ENCODE results near the gene OGFOD3.
"Not testable (repeated sequence)": the region's sequence is repeated elsewhere in the genome, so short reads cannot be mapped to it uniquely, and the experiment has no call there.

Gene OGFOD3

DNA sequence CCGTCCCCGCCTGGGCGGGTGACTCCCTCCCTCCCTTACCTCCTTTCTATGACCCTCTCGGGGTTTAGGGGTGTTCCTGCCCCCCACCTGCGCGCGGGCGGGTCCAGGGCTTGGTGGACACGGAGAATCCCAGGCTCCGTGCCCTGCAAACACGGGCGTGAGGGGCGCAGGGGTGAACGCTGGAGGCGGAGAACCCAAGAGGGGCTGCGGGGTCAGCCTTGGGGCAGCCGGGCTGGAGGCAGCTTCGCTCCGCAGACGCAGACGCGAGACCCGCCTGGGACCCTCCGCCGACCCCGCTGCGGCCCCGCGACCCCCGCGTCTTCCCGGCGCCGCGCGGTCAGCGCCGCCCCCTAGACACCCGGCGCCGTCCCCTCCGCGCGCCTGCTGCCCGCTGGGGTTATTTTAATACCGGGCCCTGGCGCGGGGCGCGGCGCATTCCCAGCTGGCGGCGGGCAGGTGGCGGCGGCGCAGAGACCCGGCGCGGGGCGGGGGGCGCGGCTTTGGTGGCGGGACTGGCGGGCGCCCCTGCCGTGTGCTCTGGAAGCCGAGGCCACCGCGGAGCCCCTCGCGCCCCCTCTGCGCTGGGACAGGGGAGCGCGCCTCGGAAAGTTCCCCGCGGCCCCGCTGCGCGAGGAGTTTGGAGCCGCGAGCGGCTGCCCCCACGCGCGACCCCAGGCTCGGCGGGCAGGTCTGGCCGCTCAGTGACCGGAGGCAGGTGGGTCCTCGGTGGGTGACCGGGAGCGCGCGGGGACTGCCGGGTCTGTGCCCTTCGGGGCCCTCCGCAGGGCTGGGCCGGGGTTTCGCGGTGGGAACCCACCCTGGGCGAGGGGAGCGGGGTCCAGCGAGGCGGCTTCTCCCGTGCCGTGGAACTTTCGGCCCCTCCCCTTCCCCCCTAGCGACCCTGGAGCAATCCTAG is 46.8 kb downstream of the OGFOD3 start, which contains the start of gene UTS2R:
Gene UTS2R, plus strand, starts transcription at position 433 of the 916 bp plus-strand sequence. CDS start 2,560 bp downstream, outside the sequence.
- DNase-seq = no peak

DNA sequence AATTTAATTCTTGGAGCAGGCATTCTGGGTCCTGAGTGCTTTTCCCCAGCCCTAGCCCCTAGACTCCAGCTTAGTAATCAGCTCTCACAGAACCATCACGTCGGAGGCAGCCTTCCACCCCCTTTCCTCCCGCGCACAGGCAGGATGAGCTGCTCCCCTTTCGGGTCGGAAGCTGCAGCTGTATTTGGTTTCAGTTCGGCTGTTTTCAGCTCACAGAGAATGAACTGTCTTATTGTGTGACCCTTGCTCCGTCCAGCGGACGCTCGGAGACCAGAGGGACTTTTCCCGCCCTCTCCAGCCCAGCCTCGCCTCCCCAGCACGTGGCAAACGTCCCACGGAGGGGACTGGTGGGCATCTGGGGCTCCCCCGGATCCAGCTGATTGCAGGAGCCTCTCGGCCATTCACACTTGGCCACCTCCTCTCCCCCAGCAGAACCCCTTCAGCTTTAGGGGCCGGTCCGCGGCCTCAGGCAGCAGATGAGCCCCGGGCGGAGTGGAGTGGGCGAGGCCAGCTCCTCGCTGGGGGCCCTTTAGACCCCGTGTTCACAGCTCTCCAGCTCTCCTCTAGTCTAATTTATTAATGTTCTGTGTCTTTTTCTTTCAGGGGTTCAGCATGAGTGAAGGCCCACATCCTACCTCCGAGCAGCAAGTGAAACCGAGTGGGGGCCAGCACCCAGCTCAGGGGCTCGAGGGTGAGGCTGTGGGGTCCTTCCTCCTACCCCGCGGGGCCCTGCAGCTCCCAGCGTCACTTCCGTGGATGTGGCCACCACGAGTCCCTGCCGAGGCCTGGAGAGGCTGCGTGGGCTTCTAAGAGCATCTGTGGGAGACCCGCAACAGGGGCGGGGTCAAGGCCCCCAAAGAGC is 47.7 kb downstream of the OGFOD3 start:
- DNase-seq = no peak

DNA sequence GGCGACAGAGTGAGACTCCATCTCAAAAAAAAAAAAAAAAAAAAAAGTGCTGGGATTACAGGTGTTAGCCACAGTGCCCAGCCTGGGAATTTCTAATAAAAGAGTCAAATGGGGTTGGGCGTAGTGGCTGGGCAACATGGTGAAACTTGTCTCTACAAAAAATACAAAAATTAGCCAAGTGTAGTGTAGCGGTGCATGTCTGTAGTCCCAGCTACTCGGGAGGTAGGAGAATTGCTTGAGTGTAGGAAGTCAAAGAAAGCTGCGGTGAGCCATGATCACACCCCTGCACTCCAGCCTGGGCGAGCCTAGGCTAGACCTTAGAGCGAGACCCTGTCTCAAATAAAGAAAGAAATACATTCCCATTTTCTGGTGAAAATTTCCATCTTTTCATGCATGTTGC is 49.2 kb downstream of the OGFOD3 start:
- DNase-seq = no peak

DNA sequence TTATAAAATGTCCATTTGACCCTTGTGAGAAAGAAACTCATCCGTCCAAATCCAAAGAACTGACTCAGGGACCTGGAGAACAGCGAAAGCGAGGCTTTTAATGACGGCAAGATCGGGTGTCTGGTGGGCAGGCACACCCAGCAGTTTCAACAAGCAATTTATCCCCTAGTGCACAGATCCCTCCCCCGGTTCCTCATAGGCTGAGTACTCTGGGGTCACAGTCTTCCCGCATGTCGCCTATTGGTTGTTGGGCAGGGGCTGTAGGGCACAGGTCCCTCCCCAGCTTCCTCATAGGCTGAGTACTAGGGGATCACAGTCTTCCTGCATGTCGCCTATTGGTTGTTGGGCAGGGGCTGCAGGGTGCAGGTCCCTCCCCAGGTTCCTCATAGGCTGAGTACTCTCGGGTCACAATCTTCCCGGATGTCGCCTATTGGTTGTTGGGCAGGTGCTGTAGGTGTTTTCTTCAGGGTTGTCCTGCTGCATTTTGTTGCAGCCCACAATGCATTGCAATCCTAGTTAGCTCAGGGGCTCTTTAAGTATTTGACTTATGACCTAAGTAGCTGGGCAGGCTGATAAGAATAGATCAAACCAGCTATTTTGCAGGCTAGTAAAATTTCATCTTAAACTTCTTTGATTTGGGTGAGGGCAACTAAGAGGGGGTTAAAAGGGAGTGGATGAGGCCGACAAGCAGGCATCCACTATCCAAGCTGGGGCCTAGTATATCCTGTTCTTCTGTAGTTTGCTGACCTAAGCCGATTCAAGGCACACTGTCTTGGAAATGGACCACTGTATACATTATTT is 50.5 kb downstream of the OGFOD3 start:
- no peak for DNase-seq

DNA sequence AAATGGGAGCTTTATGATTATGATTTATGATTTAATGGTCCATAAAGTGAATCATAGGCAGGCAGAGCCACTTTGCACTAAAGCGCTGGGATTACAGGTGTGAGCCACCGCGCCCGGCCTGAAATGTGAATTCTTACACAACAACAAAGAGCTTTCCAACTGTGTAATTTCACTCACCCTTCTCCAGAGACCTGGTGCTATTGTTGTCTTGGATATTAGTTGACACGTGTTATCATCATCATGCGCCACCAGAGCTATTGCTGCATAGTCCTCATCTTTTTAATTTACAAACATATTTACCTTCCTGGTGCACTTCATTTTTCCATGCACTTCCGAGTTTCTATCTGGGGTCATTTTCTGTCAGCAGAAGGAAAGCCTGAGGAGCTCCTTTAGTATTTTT is 51.6 kb downstream of the OGFOD3 start:
- DNase-seq = no peak

DNA sequence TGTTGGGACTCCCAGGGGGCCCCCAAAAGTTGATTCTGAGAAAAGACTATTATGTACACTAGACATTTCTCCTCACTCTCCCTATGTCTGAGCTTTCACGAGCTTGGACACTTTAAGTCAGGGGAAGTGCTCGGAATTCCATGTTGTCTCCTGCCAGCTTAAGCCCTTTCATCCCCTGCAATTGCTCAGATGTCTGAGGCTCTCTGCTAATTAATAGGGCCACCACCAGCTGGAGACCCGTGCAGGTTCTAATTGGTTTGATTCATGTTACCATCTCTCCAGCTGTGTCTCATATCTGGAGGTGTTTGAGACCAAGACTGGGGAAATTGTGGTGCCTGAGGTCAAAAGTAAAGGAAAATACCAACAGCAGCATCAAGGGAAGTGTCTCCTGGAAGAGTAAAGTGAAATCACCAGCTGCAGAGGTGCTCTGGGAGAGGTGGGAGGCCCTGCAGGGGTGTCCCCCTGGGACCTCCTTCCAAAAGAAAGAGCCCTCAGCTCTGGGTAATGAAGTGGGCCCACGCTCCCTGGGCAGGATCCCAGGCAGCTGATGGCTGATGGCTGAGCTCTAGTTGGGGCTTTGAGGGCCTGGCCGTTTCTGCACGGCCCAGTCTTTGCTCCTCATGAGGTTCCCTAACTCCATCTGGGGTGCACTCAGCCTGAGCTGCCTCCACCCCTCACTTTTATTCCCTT is 52.6 kb downstream of the OGFOD3 start:
- DNase-seq = no peak

DNA sequence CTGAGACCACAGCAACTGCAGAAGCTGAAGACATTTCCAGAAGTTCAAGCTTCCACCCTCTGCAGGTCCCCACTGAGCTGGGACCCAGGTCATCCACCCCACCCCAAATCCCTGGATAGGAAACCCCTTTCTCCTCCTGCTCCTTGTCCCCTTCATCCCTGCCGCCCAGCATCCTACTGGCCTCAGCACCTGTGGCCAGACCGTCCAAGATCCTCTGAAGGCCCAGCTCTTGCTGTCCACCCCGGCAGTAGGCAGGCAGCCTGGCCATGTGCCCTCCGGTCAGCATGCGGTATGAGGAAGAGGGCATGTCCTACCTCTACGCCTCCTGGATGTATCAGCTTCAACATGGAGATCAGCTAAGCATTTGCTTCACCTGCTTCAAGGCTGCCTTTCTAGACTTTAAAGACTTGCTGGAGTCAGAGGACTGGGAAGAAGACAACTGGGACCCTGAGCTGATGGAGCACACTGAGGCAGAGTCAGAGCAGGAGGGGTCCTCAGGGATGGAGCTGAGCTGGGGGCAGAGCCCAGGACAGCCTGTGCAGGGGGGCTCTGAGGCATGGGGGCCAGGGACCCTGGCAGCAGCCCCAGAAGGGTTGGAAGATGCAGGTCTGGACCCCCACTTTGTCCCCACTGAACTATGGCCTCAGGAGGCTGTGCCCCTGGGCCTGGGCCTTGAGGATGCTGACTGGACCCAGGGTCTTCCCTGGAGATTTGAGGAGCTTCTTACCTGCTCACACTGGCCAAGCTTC is 56.3 kb downstream of the OGFOD3 start:
- no peak for DNase-seq

DNA sequence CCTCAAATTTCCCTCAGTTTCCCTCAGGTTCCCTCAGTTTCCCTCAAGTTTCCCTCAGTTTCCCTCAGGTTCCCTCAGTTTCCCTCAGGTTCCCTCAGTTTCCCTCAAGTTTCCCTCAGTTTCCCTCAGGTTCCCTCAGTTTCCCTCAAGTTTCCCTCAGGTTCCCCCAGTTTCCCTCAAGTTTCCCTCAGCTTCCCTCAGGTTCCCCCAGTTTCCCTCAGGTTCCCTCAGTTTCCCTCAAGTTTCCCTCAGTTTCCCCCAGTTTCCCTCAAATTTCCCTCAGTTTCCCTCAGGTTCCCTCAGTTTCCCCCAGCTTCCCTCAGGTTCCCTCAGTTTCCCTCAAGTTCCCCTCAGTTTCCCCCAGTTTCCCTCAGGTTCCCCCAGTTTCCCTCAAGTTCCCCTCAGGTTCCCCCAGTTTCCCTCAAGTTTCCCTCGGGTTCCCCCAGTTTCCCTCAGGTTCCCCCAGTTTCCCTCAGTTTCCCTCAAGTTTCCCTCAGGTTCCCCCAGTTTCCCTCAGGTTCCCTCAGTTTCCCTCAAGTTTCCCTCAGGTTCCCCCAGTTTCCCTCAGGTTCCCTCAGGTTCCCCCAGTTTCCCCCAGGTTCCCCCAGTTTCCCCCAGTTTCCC is 58.8 kb downstream of the OGFOD3 start:
- DNase-seq = not testable (repeated sequence)

DNA sequence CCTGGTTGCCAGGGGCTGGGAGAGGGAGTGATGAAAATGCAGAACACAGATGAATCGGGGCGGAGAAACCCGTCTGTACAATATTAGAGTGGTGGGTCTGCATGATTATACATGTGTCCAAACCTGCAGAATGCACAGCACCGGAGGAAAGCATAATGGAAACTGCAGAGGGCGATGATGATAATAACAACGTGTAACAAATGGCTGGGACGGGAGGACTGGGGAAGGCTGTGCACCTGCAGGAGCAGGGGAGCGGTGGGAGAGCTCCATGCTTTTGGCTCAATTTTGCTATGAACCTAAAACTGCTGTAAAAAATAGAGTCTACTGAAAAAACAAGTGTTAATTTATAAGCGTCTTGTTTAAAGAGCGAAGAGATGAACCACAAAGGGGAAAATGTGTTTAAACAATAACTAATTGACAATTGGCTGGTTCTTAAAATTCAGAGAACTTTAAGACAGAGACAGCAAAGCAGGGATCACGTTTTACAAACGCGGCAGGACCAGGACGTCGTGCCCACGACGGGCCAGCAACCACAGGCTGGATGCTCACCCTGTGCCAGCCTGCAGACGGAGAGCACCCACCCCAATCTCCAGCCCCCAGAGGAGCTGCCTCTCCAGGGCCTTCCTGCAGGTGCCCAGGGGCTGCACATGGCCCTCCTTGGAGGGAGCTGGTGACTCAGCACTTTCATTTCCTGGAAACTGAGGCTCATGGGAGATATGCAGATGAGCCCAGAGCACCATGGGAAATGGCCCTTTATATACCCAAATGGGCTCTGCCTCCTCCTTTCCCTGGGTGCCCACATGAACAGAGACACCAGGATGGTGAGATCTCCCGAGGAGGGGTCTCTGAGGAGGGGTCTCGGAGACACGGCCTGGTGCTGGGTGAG is 59.7 kb downstream of the OGFOD3 start, which contains the start of gene TEX19:
Gene TEX19, plus strand, starts transcription at position 783 of the 886 bp plus-strand sequence. CDS start 2,904 bp downstream, outside the sequence.
- DNase-seq = peak in 1 of 2 donors; percentile 10

DNA sequence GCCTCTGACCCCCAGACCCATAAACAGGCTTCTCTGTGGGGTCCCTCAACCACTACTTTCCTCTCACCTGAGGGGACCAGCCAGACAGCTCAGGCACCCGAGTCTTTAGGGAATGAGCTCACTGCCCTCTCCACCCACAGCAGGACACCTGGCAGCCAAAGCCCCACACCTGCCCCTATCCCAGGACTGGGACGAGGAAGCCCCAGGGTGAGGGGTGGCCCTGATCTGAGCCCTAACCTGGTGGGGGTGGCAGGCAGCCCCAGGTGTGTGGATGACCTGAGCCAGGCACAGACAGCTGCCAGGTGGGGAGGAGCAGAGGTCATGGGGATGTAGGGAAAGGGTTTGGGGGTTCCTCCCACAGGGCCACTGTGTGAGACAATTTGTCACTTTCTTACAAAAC is 61.0 kb downstream of the OGFOD3 start:
- DNase-seq = no peak

DNA sequence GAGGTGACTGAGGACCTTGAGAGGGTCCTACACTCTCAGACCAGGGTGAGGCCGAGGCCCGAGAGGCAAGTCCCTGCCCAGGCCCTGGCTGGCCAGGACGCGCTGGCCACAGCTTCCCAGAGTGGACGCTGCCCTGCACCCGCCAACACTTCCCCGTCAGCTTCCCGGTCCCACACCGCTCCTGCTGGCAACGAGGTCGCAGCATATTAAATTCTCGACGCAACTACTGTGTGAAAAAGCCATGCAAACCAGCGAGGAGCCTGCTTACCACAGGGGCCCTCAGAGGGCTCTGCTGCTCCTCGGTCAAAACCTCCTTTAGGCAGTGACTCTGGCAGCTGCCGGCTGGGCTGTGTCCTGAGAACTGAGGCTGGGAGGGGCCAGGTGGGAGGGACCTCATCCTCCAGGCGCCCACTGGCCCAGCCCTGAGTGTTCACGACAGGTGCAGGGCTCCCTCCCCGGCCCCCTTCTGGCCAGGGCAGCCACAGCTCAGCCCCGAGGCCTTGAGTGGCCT is 61.5 kb downstream of the OGFOD3 start:
- DNase-seq = no peak

DNA sequence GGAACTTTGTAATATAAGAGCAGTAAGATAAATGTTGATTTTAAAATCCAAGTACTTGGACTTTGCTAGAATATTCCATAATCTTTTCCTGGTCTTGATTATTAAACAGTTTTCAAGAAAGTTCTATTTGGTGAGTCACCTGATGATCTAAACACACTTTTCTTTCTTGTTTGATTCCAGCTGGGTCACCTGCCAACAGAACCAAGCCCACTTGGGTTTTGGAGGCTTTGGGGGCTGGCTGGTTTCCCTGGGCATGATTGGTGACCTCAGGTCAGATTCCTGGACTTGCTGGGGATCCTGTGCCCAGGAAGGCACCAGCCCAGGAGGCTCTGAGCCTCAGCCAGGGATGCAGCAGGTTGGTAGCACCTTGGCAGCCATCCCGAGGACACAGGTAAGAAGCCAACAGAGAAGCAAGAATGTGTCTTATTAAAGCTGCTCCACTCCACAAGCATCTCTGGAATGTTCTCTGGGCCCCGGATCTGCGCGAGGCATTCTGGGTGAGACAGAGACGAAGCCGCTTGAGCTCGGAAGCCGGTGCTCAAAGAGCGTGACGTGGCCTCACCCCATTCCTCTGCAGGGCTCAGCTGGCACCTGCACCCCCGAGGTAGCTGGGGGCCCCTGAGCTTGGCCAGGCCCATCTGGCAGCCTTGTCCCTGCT is 62.5 kb downstream of the OGFOD3 start:
- DNase-seq = no peak

DNA sequence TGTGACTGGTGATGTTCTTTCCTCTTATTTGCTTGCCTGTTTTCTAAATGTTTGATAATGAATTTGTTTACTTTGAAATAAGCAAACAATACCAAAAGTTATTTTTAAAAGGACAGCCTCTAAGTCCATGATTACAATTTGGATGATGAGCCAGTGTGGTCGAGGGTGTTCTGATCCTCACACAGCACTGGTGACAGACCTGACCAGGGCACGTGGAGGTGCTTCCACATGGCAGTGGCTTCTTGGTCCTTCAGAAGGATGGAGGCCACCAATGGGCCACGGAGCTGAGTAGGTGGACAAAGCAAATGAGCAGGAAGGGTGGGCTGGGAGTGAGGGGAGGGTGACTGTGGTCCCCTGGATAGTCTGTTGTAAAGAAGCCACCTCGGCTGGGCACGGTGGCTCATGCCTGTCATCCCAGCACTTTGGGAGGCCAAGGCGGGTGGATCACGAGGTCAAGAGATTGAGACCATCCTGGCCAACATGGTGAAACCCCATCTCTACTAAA is 63.5 kb downstream of the OGFOD3 start:
- DNase-seq = no peak

DNA sequence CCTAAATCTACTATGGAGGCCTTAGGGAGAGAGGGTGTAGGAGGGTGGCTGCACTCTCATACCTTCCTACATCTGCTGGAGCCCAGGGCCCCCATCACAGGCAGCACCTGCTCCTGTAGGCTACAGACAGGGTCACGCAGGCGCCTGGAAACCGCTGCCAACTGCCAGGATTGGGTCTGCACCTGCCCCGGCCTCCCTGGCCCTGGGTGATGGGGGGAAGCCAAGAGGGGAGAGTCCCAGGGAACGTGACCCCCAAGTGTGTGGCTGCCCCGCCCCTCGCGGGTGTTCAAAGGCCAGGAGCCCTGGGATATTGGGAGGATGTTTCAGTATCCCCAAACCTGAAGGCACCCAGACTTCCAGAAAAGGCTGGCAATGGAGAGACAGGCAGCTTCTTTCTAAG is 64.9 kb downstream of the OGFOD3 start:
- no peak for DNase-seq

DNA sequence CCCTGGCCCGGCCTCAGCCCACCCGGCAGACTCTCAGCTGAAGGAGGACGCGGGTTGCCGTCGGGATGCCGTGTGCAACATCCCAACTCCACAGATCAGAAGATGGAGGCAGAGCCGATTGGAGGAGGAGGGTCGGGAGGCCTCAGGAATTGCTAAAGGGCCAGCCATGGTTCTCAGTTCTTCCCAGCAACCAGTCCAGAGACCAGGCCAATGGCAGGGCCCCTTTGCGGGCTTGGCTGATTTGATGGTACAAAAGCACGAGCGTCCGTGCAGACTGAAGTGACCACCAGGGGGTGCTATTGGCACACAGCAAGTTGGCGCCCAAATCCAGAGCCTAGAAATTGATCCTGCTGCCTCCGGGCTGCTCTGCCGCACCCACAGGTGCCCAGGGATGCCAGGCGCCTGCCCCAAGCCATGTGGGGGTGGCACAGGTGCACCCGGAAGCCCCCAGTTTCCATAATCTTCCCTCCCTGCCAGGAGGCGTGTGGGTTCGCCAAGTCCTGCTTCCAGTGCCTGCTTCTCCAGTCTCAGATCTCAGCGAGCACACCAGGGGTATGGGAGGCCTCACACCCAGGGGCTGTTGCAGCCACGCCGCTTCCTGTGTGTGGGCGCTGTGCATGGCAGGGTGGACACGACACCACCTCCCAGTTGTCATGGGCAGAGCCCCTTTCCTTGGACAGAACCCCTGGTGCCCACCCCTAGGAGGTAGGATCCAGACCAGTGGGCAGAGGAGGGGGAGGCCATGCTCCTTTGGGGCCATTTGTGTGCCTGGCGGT is 66.5 kb downstream of the OGFOD3 start:
- peak; percentile 84 to 89 for DNase-seq

DNA sequence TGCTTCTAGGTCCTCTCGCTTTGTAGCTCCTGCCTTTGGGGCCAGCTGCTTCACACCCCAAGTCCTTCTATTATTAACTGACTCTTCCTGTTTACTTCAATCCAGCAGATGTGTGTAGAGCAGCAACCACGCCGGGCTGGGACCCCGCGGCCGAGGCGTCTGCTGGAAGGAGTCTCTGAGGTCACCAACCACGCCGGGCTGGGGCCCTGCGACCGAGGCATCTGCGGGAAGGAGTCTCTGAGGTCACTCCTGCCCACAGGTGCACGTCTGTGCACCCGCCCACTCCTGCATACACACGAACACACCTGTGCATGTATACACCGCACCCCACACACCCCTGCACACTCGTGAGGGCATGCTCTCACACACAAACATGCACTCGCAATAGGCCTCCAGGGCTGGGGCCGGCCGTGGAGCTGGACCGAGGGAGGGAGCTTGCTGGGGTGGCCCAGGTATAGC is 67.1 kb downstream of the OGFOD3 start:
- no peak for DNase-seq

DNA sequence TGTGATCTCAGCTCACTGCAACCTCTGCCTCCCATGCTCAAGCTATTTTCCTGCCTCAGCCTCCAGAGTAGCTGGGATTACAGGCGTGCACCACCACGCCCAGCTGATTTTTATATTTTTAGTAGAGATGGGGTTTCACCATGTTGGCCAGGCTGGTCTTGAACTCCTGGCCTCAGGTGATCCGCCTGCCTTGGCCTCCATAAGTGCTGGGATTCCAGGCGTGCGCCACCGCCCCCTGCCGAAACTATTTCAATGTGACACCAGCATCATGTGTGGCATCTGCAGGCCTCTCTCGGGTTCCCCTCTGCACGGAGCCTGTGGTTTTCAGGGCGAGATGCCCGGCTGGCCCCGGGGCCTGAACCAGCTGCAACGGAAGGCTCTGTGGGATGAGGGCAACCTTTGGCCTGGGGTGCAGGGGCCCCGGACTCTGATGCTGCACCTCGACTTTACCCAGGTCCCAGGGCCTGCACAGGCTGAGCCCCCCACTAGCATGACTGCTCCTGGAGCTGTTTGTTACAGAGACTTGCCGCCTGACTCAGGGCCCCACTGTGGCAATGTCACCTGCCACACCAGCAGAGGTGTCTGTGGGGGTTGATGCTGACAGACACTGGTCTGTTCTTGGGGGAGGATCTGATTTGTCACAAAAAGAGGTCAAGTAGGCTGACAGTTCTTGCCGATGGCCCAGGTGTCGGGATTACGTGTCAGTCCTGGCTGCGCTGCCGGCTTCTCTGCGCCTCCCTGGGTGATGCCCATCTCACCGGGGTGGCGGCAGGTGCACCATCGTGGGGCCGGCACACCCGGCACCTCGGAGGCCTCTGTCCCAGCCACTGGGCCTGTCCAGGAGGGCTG is 68.0 kb downstream of the OGFOD3 start:
- DNase-seq = peak; percentile 52 to 54
